Ishikawa (cell line): ENCODE measurements around the gene TMUB2.

Experiments used
- RAD21 ChIP-seq: IDR thresholded peaks from 2 replicates; pipeline ENCODE4 v1.6.1; 2012; ENCODE audit warnings: low read depth
- TEAD4 ChIP-seq: IDR thresholded peaks from 2 replicates; pipeline ENCODE4 v1.6.1; 2012

- no peak for TF ChIP-seq TEAD4
- no peak for TF ChIP-seq RAD21
These were observed 12.2 kb downstream of the TMUB2 start for GRCh38 chr17:44198721-44199552.
